PFSK-1 (cell line): ENCODE data around the gene HSPA2.

ENCODE experiments used
- POLR2AphosphoS5 ChIP-seq: IDR thresholded peaks from 2 replicates; pipeline ENCODE4 v1.6.1; 2012; ENCODE audit warnings: low read depth, mild to moderate bottlenecking, control low read depth, low read length, moderate library complexity
- TF ChIP-seq, protein P1 (sequence below), 2 experiments: IDR thresholded peaks; 2 replicates each; pipeline versions ENCODE4 v1.6.1 to v1.8.0; 2011 to 2012; ENCODE audit warnings: low read depth in 2 of 2, low read length in 2 of 2, control low read depth in 1 of 2, inconsistent platforms in 1 of 2, mild to moderate bottlenecking in 1 of 2, moderate library complexity in 1 of 2; ENCODE audit not compliant: insufficient read depth in 1 of 2

DNA sequence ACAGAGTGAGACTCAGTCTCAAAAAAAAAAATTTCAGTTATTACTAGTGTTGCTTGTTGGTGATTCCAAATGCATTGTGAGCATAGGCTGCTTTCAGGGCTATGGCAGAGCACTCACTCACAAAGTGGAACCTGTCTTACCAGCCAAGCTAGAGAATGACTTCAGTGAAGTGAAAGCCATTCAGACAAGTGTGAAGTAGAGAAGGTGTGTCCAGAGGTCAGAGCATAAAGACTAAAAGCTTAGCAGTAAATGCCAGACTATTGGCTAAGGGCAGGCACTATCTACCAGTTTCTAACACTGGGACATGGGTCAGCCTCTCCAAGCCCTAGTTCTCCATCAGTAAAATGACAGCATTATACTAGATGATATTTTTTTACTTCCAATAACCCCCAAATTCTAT, 21.9 kb downstream of the HSPA2 start:
- TF ChIP-seq, protein P1, sequence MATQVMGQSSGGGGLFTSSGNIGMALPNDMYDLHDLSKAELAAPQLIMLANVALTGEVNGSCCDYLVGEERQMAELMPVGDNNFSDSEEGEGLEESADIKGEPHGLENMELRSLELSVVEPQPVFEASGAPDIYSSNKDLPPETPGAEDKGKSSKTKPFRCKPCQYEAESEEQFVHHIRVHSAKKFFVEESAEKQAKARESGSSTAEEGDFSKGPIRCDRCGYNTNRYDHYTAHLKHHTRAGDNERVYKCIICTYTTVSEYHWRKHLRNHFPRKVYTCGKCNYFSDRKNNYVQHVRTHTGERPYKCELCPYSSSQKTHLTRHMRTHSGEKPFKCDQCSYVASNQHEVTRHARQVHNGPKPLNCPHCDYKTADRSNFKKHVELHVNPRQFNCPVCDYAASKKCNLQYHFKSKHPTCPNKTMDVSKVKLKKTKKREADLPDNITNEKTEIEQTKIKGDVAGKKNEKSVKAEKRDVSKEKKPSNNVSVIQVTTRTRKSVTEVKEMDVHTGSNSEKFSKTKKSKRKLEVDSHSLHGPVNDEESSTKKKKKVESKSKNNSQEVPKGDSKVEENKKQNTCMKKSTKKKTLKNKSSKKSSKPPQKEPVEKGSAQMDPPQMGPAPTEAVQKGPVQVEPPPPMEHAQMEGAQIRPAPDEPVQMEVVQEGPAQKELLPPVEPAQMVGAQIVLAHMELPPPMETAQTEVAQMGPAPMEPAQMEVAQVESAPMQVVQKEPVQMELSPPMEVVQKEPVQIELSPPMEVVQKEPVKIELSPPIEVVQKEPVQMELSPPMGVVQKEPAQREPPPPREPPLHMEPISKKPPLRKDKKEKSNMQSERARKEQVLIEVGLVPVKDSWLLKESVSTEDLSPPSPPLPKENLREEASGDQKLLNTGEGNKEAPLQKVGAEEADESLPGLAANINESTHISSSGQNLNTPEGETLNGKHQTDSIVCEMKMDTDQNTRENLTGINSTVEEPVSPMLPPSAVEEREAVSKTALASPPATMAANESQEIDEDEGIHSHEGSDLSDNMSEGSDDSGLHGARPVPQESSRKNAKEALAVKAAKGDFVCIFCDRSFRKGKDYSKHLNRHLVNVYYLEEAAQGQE (IDR thresholded peaks at IDR 0.05; ENCODE audit: insufficient read depth in 1 of 2, low read depth in 2 of 2, low read length in 2 of 2) = no peak
- no peak for TF ChIP-seq POLR2AphosphoS5
